Measurements from ENCODE around the gene ALK. TPM values are rescaled to one million over a fixed set of nuclear protein-coding genes. Genes with fewer than 3 reads are reported as not detected.

The ALK gene
- polyA plus RNA-seq, 4 donors: 0.04 to 0.98 TPM; not detected in 2

DNA sequence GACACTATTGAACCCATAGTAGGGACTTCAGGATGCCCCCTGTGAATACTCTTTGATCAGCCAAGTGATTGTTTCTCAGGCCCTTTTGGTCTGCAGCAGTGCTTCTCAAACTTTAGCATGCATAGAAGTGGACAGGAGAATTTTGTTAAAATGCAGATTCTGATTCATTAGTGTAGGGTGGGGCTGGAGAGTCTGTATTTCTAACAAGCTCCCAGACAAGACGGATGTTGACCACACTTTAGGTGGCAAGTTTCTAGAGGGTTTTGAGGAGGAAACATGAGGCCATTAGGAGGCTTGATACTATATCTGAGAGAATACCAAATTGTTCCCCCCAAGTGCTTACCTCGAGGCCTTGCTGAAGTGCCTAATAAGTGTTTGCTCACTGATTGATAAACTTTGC, 488.3 kb downstream of the ALK start:
- WGBS, 3 donors: 72 to 80% (median 77%) methylated on average over 2 of the region's 2 CpGs
- no peaks in the 10 kb centered on the region for H3K4me1 ChIP-seq (ENCODE audit: control insufficient read depth in 3 of 3, insufficient read depth in 2 of 3, low read depth in 1 of 3, low read length in 2 of 3)
- no peak overlapping the region for H3K27ac ChIP-seq (ENCODE audit: low read depth in 1 of 3, low read length in 2 of 3)
- H3K9me3 ChIP-seq (ENCODE audit: control insufficient read depth in 2 of 2, insufficient read depth in 1 of 2, low read depth in 1 of 2, low read length in 1 of 2): no peaks in the 10 kb centered on the region
- no peaks in the 10 kb centered on the region for H3K27me3 ChIP-seq (ENCODE audit: control insufficient read depth in 3 of 3, insufficient read depth in 3 of 3, low read length in 3 of 3)
- FAIRE-seq (no peak), DNase-seq (no peak)
- no peaks in the 10 kb centered on the region for H3K36me3 ChIP-seq (ENCODE audit: control insufficient read depth in 3 of 3, insufficient read depth in 2 of 3, low read depth in 1 of 3, low read length in 3 of 3)
- H3K4me3 ChIP-seq (ENCODE audit: low read depth in 1 of 3, low read length in 3 of 3): no peak overlapping the region

- WGBS, 3 donors: 93 to 100% (median 97%) methylated on average over 1 of the region's 1 CpG
- H3K4me1 ChIP-seq (ENCODE audit: control insufficient read depth in 3 of 3, insufficient read depth in 2 of 3, low read depth in 1 of 3, low read length in 2 of 3): no peaks in the 10 kb centered on the region
- DNase-seq: no peak
- H3K36me3 ChIP-seq (ENCODE audit: control insufficient read depth in 3 of 3, insufficient read depth in 2 of 3, low read depth in 1 of 3, low read length in 3 of 3): no peaks in the 10 kb centered on the region
- H3K9me3 ChIP-seq (ENCODE audit: control insufficient read depth in 2 of 2, insufficient read depth in 1 of 2, low read depth in 1 of 2, low read length in 1 of 2): no peaks in the 10 kb centered on the region
- H3K27me3 ChIP-seq (ENCODE audit: control insufficient read depth in 3 of 3, insufficient read depth in 3 of 3, low read length in 3 of 3): no peaks in the 10 kb centered on the region
- no peak for FAIRE-seq
- no peak overlapping the region for H3K27ac ChIP-seq (ENCODE audit: low read depth in 1 of 3, low read length in 2 of 3)
- H3K4me3 ChIP-seq (ENCODE audit: low read depth in 1 of 3, low read length in 3 of 3): no peak overlapping the region
Measured at GRCh38 chr2:29431485-29431884, 489.9 kb downstream of the ALK start.

GRCh38 chr2:29430382-29431112, 490.8 kb downstream of the ALK start:
- WGBS, 3 donors: 34 to 65% (median 49%) methylated on average over 4 of the region's 4 CpGs

DNA sequence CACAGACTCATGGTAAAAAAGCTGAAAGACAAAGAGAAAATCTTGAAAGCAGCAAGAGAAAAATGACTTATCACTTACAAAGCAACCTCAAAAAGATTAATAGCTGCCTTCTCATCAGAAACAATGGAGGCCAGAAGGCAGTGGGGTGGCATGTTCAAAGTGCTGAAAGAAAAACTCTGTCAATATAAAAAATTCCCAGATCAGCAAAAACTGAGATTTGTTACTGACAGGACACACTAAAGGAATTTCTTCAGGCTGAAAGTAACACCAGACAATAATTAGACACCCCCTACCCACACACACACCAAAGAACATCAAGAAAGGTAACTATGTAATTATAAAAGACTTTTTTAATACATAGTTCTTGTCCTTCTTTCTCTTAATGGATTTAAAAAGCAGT, 495.0 kb downstream of the ALK start:
- H3K27ac ChIP-seq (ENCODE audit: low read depth in 1 of 3, low read length in 2 of 3): no peak overlapping the region
- H3K36me3 ChIP-seq (ENCODE audit: control insufficient read depth in 3 of 3, insufficient read depth in 2 of 3, low read depth in 1 of 3, low read length in 3 of 3): no peaks in the 10 kb centered on the region
- H3K9me3 ChIP-seq (ENCODE audit: control insufficient read depth in 2 of 2, insufficient read depth in 1 of 2, low read depth in 1 of 2, low read length in 1 of 2): no peaks in the 10 kb centered on the region
- peaks cover 0 to 2% (median 0%) of the 10 kb centered on the region in 3 donors for H3K27me3 ChIP-seq (ENCODE audit: control insufficient read depth in 3 of 3, insufficient read depth in 3 of 3, low read length in 3 of 3)
- FAIRE-seq (no peak), DNase-seq (no peak)
- H3K4me1 ChIP-seq (ENCODE audit: control insufficient read depth in 3 of 3, insufficient read depth in 2 of 3, low read depth in 1 of 3, low read length in 2 of 3): no peaks in the 10 kb centered on the region
- H3K4me3 ChIP-seq (ENCODE audit: low read depth in 1 of 3, low read length in 3 of 3): no peak overlapping the region

More at GRCh38 chr2:29430382-29431112, 490.8 kb downstream of the ALK start:
- Histone ChIP-seq H3K27ac (ENCODE audit: low read depth in 1 of 3, low read length in 2 of 3) (no peak overlapping the region), H3K9me3 (ENCODE audit: control insufficient read depth in 2 of 2, insufficient read depth in 1 of 2, low read depth in 1 of 2, low read length in 1 of 2) (no peaks in the 10 kb centered on the region), H3K4me1 (ENCODE audit: control insufficient read depth in 3 of 3, insufficient read depth in 2 of 3, low read depth in 1 of 3, low read length in 2 of 3) (no peaks in the 10 kb centered on the region), H3K4me3 (ENCODE audit: low read depth in 1 of 3, low read length in 3 of 3) (no peak overlapping the region), H3K36me3 (ENCODE audit: control insufficient read depth in 3 of 3, insufficient read depth in 2 of 3, low read depth in 1 of 3, low read length in 3 of 3) (no peaks in the 10 kb centered on the region), H3K27me3 (ENCODE audit: control insufficient read depth in 3 of 3, insufficient read depth in 3 of 3, low read length in 3 of 3) (no peaks in the 10 kb centered on the region)
- DNase-seq: no peak
- FAIRE-seq: no peak

DNA sequence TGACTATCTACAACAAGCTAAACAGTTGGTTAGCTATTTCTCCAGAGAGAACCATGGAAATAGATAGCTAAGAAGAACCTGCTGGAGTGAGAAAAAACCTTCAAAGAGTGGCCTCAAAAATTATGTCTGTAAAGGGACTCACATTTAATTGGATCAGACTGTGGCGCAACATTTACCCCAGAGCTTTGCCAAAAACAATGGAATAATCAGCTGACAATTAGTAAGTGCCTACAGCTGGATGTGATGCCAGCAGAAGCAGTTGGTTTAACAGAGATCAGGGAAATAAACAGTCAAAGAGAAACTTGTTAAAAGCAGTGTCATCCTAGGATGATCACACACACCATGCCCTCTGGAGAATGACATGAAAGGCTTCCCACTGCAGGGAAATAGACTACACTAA, 495.5 kb downstream of the ALK start:
- DNase-seq (no peak), FAIRE-seq (no peak)
- 95 to 100% (median 97%) methylated on average over 1 of the region's 1 CpG for WGBS, 3 donors
- no peak overlapping the region for H3K27ac ChIP-seq (ENCODE audit: low read depth in 1 of 3, low read length in 2 of 3)
- H3K36me3 ChIP-seq (ENCODE audit: control insufficient read depth in 3 of 3, insufficient read depth in 2 of 3, low read depth in 1 of 3, low read length in 3 of 3): no peaks in the 10 kb centered on the region
- H3K4me3 ChIP-seq (ENCODE audit: low read depth in 1 of 3, low read length in 3 of 3): no peak overlapping the region
- peaks cover 0 to 2% (median 0%) of the 10 kb centered on the region in 3 donors for H3K27me3 ChIP-seq (ENCODE audit: control insufficient read depth in 3 of 3, insufficient read depth in 3 of 3, low read length in 3 of 3)
- H3K9me3 ChIP-seq (ENCODE audit: control insufficient read depth in 2 of 2, insufficient read depth in 1 of 2, low read depth in 1 of 2, low read length in 1 of 2): no peaks in the 10 kb centered on the region
- H3K4me1 ChIP-seq (ENCODE audit: control insufficient read depth in 3 of 3, insufficient read depth in 2 of 3, low read depth in 1 of 3, low read length in 2 of 3): no peaks in the 10 kb centered on the region

DNA sequence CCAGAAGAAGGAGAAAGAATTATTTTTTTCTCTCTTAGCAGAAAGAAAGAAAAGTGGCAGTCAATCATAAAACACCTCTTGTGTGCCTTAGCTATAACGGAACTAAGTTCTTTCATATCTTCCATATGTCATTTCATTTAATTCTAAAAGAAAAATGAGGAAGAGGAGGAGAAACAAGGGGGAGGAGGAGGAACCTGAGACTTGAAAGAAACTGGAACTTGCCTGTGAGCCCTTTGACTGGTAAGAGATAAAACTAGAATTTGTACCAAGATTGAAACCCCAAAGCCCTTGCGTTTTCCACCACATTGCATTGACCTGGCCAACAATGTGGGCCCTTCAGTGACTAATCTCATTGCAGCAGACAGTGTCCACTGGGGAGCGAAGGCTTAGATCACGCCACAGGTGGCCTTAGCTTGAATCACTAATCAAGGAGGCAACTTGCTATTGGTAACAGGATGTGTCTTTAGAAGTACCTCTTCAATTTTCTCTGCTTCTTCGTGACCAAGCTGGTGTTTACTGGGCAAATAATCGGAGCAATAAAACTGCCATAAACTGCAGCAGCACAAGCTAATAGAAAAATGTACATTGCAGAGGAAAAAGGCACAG, 498.2 kb downstream of the ALK start:
- WGBS, 3 donors: 15 to 37% (median 35%) methylated on average over 6 of the region's 6 CpGs
- H3K4me1 ChIP-seq (ENCODE audit: control insufficient read depth in 3 of 3, insufficient read depth in 2 of 3, low read depth in 1 of 3, low read length in 2 of 3): no peaks in the 10 kb centered on the region
- no peaks in the 10 kb centered on the region for H3K36me3 ChIP-seq (ENCODE audit: control insufficient read depth in 3 of 3, insufficient read depth in 2 of 3, low read depth in 1 of 3, low read length in 3 of 3)
- H3K4me3 ChIP-seq (ENCODE audit: low read depth in 1 of 3, low read length in 3 of 3): no peak overlapping the region
- no peak overlapping the region for H3K27ac ChIP-seq (ENCODE audit: low read depth in 1 of 3, low read length in 2 of 3)
- H3K27me3 ChIP-seq (ENCODE audit: control insufficient read depth in 3 of 3, insufficient read depth in 3 of 3, low read length in 3 of 3): peaks cover 0 to 2% (median 0%) of the 10 kb centered on the region in 3 donors
- no peaks in the 10 kb centered on the region for H3K9me3 ChIP-seq (ENCODE audit: control insufficient read depth in 2 of 2, insufficient read depth in 1 of 2, low read depth in 1 of 2, low read length in 1 of 2)
- no peak for FAIRE-seq
- peak; percentile 11 to 41 for DNase-seq

DNA sequence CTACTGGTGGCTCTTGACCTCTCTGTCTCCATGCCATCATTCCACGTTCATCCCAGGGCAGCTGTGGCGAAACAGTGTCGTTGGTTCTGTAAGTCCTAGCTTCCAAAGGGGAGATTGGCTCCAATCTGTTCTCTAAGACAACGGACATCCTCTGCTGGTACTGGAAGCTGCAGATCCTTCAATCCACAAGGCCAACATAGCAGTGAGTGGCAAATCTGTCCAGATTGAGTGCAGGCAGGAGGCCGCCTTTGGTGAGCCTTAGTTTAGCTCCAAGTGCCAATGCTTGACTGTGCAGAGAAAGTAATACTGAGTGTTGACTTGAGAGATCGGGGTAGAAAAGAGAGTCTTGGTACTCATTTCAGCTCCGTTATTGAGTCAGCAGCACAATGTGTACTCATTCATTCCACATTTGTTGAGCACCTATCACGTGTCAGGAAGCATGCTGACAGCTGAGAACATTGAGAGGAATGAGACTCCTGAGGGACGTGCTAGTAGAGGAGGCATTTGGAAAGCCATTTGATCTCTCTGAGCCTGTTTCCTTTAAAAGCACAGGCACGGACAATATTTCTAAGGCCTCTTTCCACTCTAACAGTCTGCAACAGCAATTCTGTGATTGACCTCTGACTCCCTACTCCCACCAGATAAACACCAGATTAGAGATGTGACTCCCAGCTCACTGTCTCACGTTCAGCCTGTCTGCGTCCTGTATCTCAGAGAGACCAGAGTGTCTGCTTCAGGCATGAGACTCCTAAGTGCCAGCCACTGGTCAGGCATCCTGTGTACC, 500.2 kb downstream of the ALK start:
- DNase-seq (no peak), FAIRE-seq (no peak)

GRCh38 chr2:29420464-29420863, 500.9 kb downstream of the ALK start:
- WGBS, 3 donors: 73 to 82% (median 77%) methylated on average over 10 of the region's 10 CpGs
- H3K9me3 ChIP-seq (ENCODE audit: control insufficient read depth in 2 of 2, insufficient read depth in 1 of 2, low read depth in 1 of 2, low read length in 1 of 2): no peaks in the 10 kb centered on the region
- FAIRE-seq (no peak), DNase-seq (no peak)
- H3K4me3 ChIP-seq (ENCODE audit: low read depth in 1 of 3, low read length in 3 of 3): no peak overlapping the region
- H3K27ac ChIP-seq (ENCODE audit: low read depth in 1 of 3, low read length in 2 of 3): no peak overlapping the region
- H3K27me3 ChIP-seq (ENCODE audit: control insufficient read depth in 3 of 3, insufficient read depth in 3 of 3, low read length in 3 of 3): peaks cover 0 to 2% (median 0%) of the 10 kb centered on the region in 3 donors
- H3K4me1 ChIP-seq (ENCODE audit: control insufficient read depth in 3 of 3, insufficient read depth in 2 of 3, low read depth in 1 of 3, low read length in 2 of 3): no peaks in the 10 kb centered on the region
- no peaks in the 10 kb centered on the region for H3K36me3 ChIP-seq (ENCODE audit: control insufficient read depth in 3 of 3, insufficient read depth in 2 of 3, low read depth in 1 of 3, low read length in 3 of 3)

More for the DNA sequence above, 500.2 kb downstream of the ALK start:
- H3K4me3 ChIP-seq (ENCODE audit: low read depth in 1 of 3, low read length in 3 of 3): no peak overlapping the region
- WGBS, 3 donors: 67 to 79% (median 75%) methylated on average over 12 of the region's 12 CpGs
- H3K27ac ChIP-seq (ENCODE audit: low read depth in 1 of 3, low read length in 2 of 3): no peak overlapping the region
- H3K36me3 ChIP-seq (ENCODE audit: control insufficient read depth in 3 of 3, insufficient read depth in 2 of 3, low read depth in 1 of 3, low read length in 3 of 3): no peaks in the 10 kb centered on the region
- no peaks in the 10 kb centered on the region for H3K9me3 ChIP-seq (ENCODE audit: control insufficient read depth in 2 of 2, insufficient read depth in 1 of 2, low read depth in 1 of 2, low read length in 1 of 2)
- no peaks in the 10 kb centered on the region for H3K4me1 ChIP-seq (ENCODE audit: control insufficient read depth in 3 of 3, insufficient read depth in 2 of 3, low read depth in 1 of 3, low read length in 2 of 3)
- peaks cover 0 to 2% (median 0%) of the 10 kb centered on the region in 3 donors for H3K27me3 ChIP-seq (ENCODE audit: control insufficient read depth in 3 of 3, insufficient read depth in 3 of 3, low read length in 3 of 3)
